ENCODE measurements around the gene SH3BP4. TPM values are rescaled to one million over a fixed set of nuclear protein-coding genes. Genes with fewer than 3 reads are reported as not detected.
"Not testable (repeated sequence)": the region's sequence is repeated elsewhere in the genome, so short reads cannot be mapped to it uniquely, and the experiment has no call there.

SH3BP4 gene
- total RNA-seq, 1 experiment from 2014 or later, result 33.9 TPM

- peak; percentile 24 for DNase-seq (ENCODE audit: low read depth)
- in situ Hi-C loops (cut with HindIII; ENCODE audit: low pct_unique_long_range_greater_than_20kb, low sequenced_read_pairs), result no loop called here
Measured at GRCh38 chr2:235055891-235056516, 104.2 kb downstream of the SH3BP4 start.

GRCh38 chr2:235056768-235057167, 105.0 kb downstream of the SH3BP4 start:
- no peak for DNase-seq (ENCODE audit: low read depth)
- in situ Hi-C loops (cut with HindIII; ENCODE audit: low pct_unique_long_range_greater_than_20kb, low sequenced_read_pairs), result no loop called here

DNA sequence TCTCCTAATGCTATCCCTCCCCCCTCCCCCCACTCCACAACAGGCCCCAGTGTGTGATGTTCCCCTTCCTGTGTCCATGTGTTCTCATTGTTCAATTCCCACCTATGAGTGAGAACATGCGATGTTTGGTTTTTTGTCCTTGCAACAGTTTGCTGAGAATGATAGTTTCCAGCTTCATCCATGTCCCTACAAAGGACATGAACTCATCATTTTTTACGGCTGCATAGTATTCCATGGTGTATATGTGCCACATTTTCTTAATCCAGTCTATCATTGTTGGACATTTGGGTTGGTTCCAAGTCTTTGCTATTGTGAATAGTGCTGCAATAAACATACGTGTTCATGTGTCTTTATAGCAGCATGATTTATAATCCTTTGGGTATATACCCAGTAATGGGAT, 105.8 kb downstream of the SH3BP4 start:
- DNase-seq (ENCODE audit: low read depth); in situ Hi-C loops (cut with HindIII; ENCODE audit: low pct_unique_long_range_greater_than_20kb, low sequenced_read_pairs): not testable (repeated sequence)

DNA sequence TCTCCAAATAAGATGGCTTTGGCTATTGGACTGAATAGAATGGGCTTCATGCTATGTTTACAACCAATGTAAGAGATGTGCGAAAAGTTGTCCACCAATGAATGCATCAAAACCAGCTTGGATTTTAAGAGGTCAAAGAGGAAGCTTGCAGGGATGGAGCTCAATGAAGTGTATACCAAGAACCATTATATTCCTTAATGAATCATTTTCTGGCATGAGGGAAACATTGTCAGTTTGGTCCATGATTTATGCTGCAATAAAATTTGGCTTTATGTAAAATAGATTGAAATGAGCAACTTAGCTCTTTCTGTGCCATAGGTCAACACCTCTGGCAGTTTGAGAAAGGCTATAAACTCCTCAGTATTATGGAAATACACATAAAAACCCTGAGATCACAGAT, 107.3 kb downstream of the SH3BP4 start:
- no peak for DNase-seq (ENCODE audit: low read depth)
- in situ Hi-C loops (cut with HindIII; ENCODE audit: low pct_unique_long_range_greater_than_20kb, low sequenced_read_pairs), result no loop called here

DNA sequence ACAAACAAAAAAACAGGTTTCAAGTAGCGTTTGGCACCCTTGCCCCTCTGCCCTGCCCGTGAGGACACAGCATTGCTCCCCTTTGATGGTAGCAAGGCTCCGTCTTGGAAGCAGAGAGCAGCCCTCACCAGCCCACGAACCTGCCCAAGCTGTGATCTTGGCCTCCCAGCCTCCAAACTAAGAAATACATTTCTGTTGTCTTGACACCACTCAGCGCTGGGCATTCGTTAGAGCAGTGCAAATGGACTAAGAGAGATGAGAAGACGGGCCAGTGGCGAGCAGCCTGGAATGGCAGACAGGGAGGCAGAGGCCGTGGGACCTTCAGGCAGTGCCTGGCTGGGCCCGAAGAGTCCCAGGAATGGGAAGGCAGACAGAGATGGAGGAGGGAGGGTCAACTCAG, 109.8 kb downstream of the SH3BP4 start:
- DNase-seq (ENCODE audit: low read depth), result no peak
- in situ Hi-C loops (cut with HindIII; ENCODE audit: low pct_unique_long_range_greater_than_20kb, low sequenced_read_pairs), result no loop called here

GRCh38 chr2:235063471-235063961, 111.7 kb downstream of the SH3BP4 start:
- no peak for DNase-seq (ENCODE audit: low read depth)
- in situ Hi-C loops (cut with HindIII; ENCODE audit: low pct_unique_long_range_greater_than_20kb, low sequenced_read_pairs), result no loop called here

DNA sequence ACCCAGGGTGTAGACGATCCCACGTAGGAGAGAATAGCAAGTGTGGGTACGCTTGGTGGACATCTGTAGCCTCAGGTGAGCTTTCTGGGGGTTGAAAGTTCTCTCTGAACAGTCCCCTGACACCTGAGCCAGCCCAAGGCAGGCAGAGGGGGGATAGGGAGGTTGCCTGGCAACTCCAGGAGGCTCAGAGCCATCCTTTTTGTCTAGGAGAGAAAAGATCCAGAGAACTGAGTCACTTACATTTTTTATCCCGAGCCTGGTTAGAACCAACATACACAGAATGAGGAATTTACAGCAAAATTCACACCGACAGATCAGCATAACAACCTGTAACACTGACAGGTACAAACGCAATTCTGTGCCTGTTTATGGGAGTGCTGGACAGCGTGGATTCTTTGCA, 113.2 kb downstream of the SH3BP4 start:
- in situ Hi-C loops (cut with HindIII; ENCODE audit: low pct_unique_long_range_greater_than_20kb, low sequenced_read_pairs), result no loop called here
- no peak for DNase-seq (ENCODE audit: low read depth)

DNA sequence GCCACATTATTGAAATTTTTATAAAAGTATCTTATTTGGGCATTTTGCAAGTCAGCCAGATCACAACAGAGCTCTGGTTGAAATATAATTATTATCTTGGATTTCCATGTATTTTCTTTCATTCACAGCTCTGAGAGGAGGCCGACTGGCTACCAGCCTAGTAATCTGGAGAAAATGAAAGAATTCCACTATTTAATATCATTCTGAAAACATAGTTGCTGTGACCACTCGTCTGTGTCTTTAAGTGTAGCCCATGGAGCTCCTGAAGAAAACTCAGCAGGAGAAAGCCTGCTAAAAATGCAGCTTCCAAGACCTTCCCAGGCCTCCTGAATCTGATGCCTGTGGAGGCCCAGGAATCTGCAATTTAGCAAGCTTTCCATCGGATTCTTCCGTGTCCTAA, 114.7 kb downstream of the SH3BP4 start:
- DNase-seq (ENCODE audit: low read depth), result no peak
- in situ Hi-C loops (cut with HindIII; ENCODE audit: low pct_unique_long_range_greater_than_20kb, low sequenced_read_pairs), result no loop called here

- in situ Hi-C loops (cut with HindIII; ENCODE audit: low pct_unique_long_range_greater_than_20kb, low sequenced_read_pairs), result no loop called here
- DNase-seq (ENCODE audit: low read depth), result no peak
Measured at GRCh38 chr2:235066895-235067294, 115.1 kb downstream of the SH3BP4 start.

- in situ Hi-C loops (cut with HindIII; ENCODE audit: low pct_unique_long_range_greater_than_20kb, low sequenced_read_pairs), result no loop called here
- DNase-seq (ENCODE audit: low read depth), result no peak
Measured at GRCh38 chr2:235068701-235069100, 116.9 kb downstream of the SH3BP4 start.

DNA sequence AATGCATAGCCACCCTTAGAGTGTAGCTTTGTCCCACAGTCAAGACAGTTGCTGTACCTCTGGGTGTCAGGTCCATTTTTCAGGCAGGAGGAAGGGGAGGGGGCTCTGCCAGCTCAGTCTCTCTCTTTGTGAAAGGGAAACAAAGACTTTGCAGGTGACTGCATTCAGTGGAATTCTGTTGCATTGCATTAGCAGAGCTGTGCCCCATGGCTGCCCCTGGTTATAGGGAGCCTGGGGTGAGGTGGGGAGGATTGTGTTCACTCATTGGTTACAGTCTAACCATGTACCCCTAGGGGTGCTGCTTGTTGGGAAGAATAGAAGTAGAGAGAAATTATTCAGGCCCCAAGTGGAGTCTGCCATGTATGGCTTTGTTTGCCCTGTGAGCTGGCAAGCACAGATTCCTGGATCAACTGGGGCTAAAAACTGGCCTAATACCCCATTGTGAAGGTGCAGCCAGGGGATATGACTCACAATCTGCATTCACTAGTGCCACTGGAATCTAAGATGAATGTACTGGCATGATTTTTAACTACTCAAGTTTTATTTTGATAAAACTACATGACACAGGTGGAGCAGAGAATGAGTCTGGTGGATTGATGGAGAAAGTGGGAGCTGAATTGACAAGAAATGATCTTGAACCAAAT, 118.4 kb downstream of the SH3BP4 start:
- no peak for DNase-seq (ENCODE audit: low read depth)
- in situ Hi-C loops (cut with HindIII; ENCODE audit: low pct_unique_long_range_greater_than_20kb, low sequenced_read_pairs), result no loop called here

DNA sequence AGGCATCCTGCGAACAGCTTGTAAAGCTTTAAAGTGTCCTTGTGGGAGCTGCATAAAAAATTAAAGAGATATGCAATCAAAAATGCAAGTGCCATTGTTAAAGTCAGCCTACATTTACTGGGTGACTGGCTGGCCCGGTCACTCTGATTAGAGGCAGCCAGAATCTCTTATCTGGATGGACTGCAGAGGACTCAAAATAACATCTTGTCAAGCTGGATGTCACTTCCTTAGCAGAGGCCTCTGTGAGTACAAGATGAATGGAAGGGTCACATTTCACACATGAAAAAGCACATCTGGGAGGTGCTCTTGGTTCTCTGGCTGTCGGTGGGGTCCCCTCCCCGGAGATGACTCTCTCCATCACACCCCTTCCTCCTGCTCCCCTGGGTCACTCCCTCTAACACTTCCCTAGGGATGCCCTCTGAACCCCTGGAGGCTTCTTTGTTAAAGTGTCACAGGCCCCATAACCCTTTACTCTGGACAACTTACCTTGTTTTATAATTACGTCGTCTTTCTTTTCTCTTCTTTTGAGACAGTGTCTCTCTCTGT, 122.1 kb downstream of the SH3BP4 start:
- no peak for DNase-seq (ENCODE audit: low read depth)
- in situ Hi-C loops (cut with HindIII; ENCODE audit: low pct_unique_long_range_greater_than_20kb, low sequenced_read_pairs), result no loop called here

DNA sequence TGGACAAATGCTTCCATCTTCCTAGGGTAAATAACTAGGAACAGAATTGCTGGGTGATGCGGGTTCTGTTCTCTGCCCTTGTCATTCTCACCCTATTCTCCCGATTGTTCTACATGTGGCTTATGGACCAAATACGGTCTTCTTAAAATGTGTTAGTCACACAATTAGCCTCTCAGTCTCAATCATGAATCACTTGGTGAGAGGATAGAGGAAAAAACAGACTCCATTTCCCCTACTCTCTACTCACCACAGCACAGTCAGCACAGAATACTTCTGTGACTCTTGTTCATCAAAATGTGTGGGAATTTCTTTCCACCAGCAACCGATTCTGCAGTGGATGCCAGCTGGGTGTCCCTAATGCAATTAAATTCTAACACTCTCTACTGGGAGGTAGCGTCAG, 125.2 kb downstream of the SH3BP4 start:
- DNase-seq (ENCODE audit: low read depth), result no peak
- in situ Hi-C loops (cut with HindIII; ENCODE audit: low pct_unique_long_range_greater_than_20kb, low sequenced_read_pairs), result no loop called here

DNA sequence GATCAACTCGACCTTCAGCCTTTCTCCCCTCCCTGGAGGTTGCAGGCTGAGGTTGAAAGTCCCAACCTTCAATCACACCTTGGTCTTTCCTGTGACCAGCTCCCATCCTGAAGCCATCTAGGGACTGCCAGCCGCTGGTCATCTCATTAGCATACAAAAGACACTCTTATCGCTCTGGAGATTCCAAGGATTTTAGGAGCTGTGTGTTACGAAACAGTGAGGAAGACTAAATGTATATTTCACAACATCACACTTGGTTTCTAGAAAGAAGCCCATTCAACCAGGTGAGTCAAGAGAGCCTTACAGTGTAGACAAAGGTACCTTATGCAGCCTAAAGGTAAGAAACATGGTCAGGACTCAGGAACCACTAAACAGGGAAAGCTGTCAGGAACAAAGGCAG, 126.4 kb downstream of the SH3BP4 start:
- DNase-seq (ENCODE audit: low read depth), result no peak
- in situ Hi-C loops (cut with HindIII; ENCODE audit: low pct_unique_long_range_greater_than_20kb, low sequenced_read_pairs), result no loop called here

- no peak for DNase-seq (ENCODE audit: low read depth)
- in situ Hi-C loops (cut with HindIII; ENCODE audit: low pct_unique_long_range_greater_than_20kb, low sequenced_read_pairs), result no loop called here
Measured at GRCh38 chr2:235078914-235079472, 127.2 kb downstream of the SH3BP4 start.

DNA sequence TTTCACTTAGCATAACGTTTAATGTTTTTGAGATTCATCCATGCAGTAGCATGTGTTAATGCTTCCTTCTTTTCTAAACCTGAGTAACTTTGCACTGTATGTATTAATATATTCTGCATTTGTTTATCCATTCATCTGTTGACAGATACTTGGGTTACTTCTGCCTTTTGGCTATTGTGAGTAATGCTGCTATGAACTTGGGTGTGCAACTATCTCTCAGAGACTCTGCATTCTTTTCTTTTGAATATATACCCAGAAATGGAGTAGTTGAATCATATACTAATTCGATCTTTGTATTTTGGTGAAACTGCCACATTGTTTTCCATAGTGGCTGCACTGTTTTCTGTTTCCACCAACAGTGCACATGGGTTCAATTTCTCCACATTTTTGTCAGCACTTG, 128.3 kb downstream of the SH3BP4 start:
- no peak for DNase-seq (ENCODE audit: low read depth)
- in situ Hi-C loops (cut with HindIII; ENCODE audit: low pct_unique_long_range_greater_than_20kb, low sequenced_read_pairs), result no loop called here

DNA sequence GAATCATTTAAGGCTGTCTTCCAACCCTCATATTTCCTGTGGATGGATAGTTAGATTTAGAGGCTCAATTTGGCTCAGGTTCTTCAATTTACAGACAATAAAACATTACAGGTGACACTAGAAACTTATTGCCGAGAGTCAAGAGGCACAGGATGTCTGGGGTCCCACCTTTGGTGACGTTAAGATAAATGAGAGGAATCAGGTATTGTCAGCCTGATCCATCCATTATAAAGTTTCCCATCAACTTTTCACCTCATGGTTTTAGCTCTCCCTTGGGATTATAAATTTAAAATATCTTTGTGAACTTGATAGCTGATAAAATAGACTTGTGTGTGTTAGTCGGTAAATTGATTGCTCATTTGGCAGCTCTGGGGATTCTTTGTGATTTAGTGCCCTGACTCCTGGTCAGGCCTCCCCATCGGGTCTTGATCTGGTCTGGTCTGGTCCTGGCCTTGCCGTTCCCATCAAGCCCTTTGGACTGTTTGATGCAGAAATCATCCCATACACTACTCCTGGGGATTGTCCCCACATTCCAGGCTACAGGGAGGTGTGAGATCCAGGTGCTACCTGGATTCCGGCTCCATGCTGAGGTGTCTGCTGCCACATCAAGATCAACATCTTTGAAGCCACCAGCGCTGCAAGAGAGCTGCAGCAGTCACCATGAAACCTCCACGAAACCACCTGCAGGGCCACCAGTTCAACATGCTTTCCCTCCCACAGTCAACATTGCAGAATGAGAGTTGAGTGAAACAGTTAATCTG, 130.9 kb downstream of the SH3BP4 start:
- no peak for DNase-seq (ENCODE audit: low read depth)
- in situ Hi-C loops (cut with HindIII; ENCODE audit: low pct_unique_long_range_greater_than_20kb, low sequenced_read_pairs), result no loop called here

- no peak for DNase-seq (ENCODE audit: low read depth)
- in situ Hi-C loops (cut with HindIII; ENCODE audit: low pct_unique_long_range_greater_than_20kb, low sequenced_read_pairs), result no loop called here
Measured at GRCh38 chr2:235083822-235084221, 132.0 kb downstream of the SH3BP4 start.

DNA sequence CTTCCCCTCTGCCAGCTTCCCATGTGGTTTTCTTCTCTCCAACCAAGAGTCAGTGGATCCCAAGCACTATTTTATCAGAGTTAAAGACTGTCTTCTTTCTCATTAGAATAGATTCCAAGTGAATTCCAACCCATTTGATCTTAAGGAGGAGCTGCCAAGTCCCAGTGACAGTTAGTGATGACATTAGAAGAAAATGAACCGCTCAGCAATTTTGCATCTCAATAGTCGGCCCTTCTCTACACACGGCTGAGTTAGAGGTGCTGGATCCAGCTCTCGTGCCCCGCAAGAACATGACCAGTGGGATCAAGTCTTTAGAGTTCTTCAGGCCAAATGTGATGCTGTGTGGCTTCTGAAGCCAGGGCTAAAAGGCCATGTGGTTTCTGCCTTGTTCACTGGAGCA, 132.6 kb downstream of the SH3BP4 start:
- DNase-seq (ENCODE audit: low read depth), result no peak
- in situ Hi-C loops (cut with HindIII; ENCODE audit: low pct_unique_long_range_greater_than_20kb, low sequenced_read_pairs), result no loop called here

All from Caki2 (cell line).